HepG2 (cell line): ENCODE results near the gene FAM200B. TPM values are rescaled to one million over a fixed set of nuclear protein-coding genes. Genes with fewer than 3 reads are reported as not detected.

Source experiments
- ARNT2 ChIP-seq: sonication (generic); formaldehyde crosslinking; IDR thresholded peaks from 2 replicates; pipeline ENCODE4 v1.8.0; 2022; ENCODE audit warnings: mild to moderate bottlenecking, low read depth, missing genetic modification reagents, moderate library complexity
- ASH2L ChIP-seq: fragments of 300-600, 200-600 bp; sonication (generic); IDR thresholded peaks from 2 replicates; pipeline ENCODE4 v1.7.0; 2017; ENCODE audit warnings: low read depth, mild to moderate bottlenecking, moderate library complexity, mixed read lengths, low read length; ENCODE audit not compliant: insufficient read length
- ATRX ChIP-seq: sonication (generic); formaldehyde crosslinking; IDR thresholded peaks from 2 replicates; pipeline ENCODE4 v1.4.0; 2020; ENCODE audit warnings: missing genetic modification reagents, borderline replicate concordance
- EHMT2 ChIP-seq: fragments of 200-600 bp; sonication (generic); IDR thresholded peaks from 2 replicates; pipeline ENCODE4 v1.7.0; 2017; ENCODE audit warnings: antibody characterized with exemption, low read depth, low read length, borderline replicate concordance
- FOXC1 ChIP-seq: sonication (generic); formaldehyde crosslinking; IDR thresholded peaks from 2 replicates; pipeline ENCODE4 v1.8.0; 2022; ENCODE audit warnings: mild to moderate bottlenecking, missing genetic modification reagents, borderline replicate concordance
- GABPB1 ChIP-seq: IDR thresholded peaks from 2 replicates; pipeline ENCODE4 v1.6.1; 2016; ENCODE audit warnings: mild to moderate bottlenecking, missing genetic modification reagents, moderate library complexity, missing compliant biosample characterization
- GATA4 ChIP-seq: sonication (generic); IDR thresholded peaks from 2 replicates; pipeline ENCODE4 v1.6.1; 2016; ENCODE audit warnings: antibody characterized with exemption, low read depth, borderline replicate concordance
- HDAC1 ChIP-seq: sonication (generic); formaldehyde crosslinking; IDR thresholded peaks from 2 replicates; pipeline ENCODE4 v1.5.1; 2020; ENCODE audit warnings: mild to moderate bottlenecking, missing genetic modification reagents
- HES4 ChIP-seq: sonication (generic); formaldehyde crosslinking; IDR thresholded peaks from 2 replicates; pipeline ENCODE4 v1.9.0; 2021; ENCODE audit warnings: mild to moderate bottlenecking, missing genetic modification reagents, borderline replicate concordance
- HNF4G ChIP-seq, 2 experiments: sonication (generic) in 1 of 2; formaldehyde crosslinking in 1 of 2; IDR thresholded peaks; 2 replicates each; pipeline versions ENCODE4 v1.4.0 to v1.6.1; 2011 to 2020; ENCODE audit warnings: borderline replicate concordance in 2 of 2, low read depth in 2 of 2, mild to moderate bottlenecking in 2 of 2, low read length in 1 of 2, missing genetic modification reagents in 1 of 2, moderate library complexity in 1 of 2
- HOXA5 ChIP-seq: sonication (generic); formaldehyde crosslinking; IDR thresholded peaks from 2 replicates; pipeline ENCODE4 v1.4.0; 2020; ENCODE audit warnings: missing genetic modification reagents
- MED1 ChIP-seq: sonication (generic); formaldehyde crosslinking; IDR thresholded peaks from 2 replicates; pipeline ENCODE4 v1.4.0; 2020; ENCODE audit warnings: missing genetic modification reagents
- MED8 ChIP-seq: sonication (generic); formaldehyde crosslinking; IDR thresholded peaks from 2 replicates; pipeline ENCODE4 v1.8.1; 2023; ENCODE audit warnings: mild to moderate bottlenecking, missing genetic modification reagents; ENCODE audit not compliant: insufficient replicate concordance
- MTF1 ChIP-seq: sonication (generic); formaldehyde crosslinking; IDR thresholded peaks from 2 replicates; pipeline ENCODE4 v1.5.0; 2020; ENCODE audit warnings: missing genetic modification reagents
- PRMT3 ChIP-seq: sonication (generic); formaldehyde crosslinking; IDR thresholded peaks from 2 replicates; pipeline ENCODE4 v1.8.1; 2022; ENCODE audit warnings: low read depth, mild to moderate bottlenecking, moderate library complexity, missing genetic modification reagents, borderline replicate concordance
- SAFB2 ChIP-seq: sonication (generic); formaldehyde crosslinking; IDR thresholded peaks from 2 replicates; pipeline ENCODE4 v1.5.1; 2020; ENCODE audit warnings: missing genetic modification reagents, low read depth, mild to moderate bottlenecking, borderline replicate concordance
- SIN3A ChIP-seq: IDR thresholded peaks from 2 replicates; pipeline ENCODE4 v1.6.1; 2011; ENCODE audit warnings: low read depth, mild to moderate bottlenecking, control low read depth, low read length, borderline replicate concordance
- ZFX ChIP-seq: sonication (generic); formaldehyde crosslinking; IDR thresholded peaks from 2 replicates; pipeline ENCODE4 v1.4.0; 2020; ENCODE audit warnings: mild to moderate bottlenecking, low read depth, missing genetic modification reagents, moderate library complexity
- ZFY ChIP-seq: sonication (generic); formaldehyde crosslinking; IDR thresholded peaks from 2 replicates; pipeline ENCODE4 v1.4.0; 2020; ENCODE audit warnings: missing genetic modification reagents
- ZNF160 ChIP-seq: sonication (generic); formaldehyde crosslinking; IDR thresholded peaks from 2 replicates; pipeline ENCODE4 v1.8.0; 2022; ENCODE audit warnings: mild to moderate bottlenecking, inconsistent platforms, missing genetic modification reagents
- ZNF235 ChIP-seq: sonication (generic); formaldehyde crosslinking; IDR thresholded peaks from 2 replicates; pipeline ENCODE4 v1.8.1; 2023; ENCODE audit warnings: mild to moderate bottlenecking, missing genetic modification reagents, borderline replicate concordance
- ZNF451 ChIP-seq: sonication (generic); formaldehyde crosslinking; IDR thresholded peaks from 2 replicates; pipeline ENCODE4 v1.5.0; 2020; ENCODE audit warnings: mild to moderate bottlenecking, missing genetic modification reagents
- ZNF558 ChIP-seq: sonication (generic); formaldehyde crosslinking; IDR thresholded peaks from 2 replicates; pipeline ENCODE4 v1.9.0; 2022; ENCODE audit warnings: mild to moderate bottlenecking, missing genetic modification reagents, borderline replicate concordance
- ZNF619 ChIP-seq: sonication (generic); formaldehyde crosslinking; IDR thresholded peaks from 2 replicates; pipeline ENCODE4 v1.4.0; 2020; ENCODE audit warnings: mild to moderate bottlenecking, missing genetic modification reagents
- ZNF740 ChIP-seq: sonication (generic); formaldehyde crosslinking; IDR thresholded peaks from 2 replicates; pipeline ENCODE4 v1.4.0; 2020; ENCODE audit warnings: missing genetic modification reagents
- ZNF746 ChIP-seq: sonication (generic); formaldehyde crosslinking; IDR thresholded peaks from 2 replicates; pipeline ENCODE4 v1.8.0; 2022; ENCODE audit warnings: mild to moderate bottlenecking, missing genetic modification reagents
- ZNF768 ChIP-seq: sonication (generic); formaldehyde crosslinking; IDR thresholded peaks from 2 replicates; pipeline ENCODE4 v1.4.0; 2020; ENCODE audit warnings: missing genetic modification reagents
- polyA plus RNA-seq, 8 experiments: library from polyadenylated mRNA; depleted of rRNA in 3 of 8; stranded (reverse) in 7 of 8; unstranded in 1 of 8; fragments of >200 nt; fragmentation: Illumina TruSeq in 4 of 8; extraction: Trizol in 4 of 8; gene quantifications; 2 replicates each; pipeline versions ENCODE4 v1.2.1 to v1.2.3, GENCODE V29; 2011 to 2016; ENCODE audit warnings: low read depth in 4 of 8, missing spikeins in 1 of 8, mixed read lengths in 1 of 8; ENCODE audit not compliant: insufficient read depth in 1 of 8
- total RNA-seq, 5 experiments: library from RNA; depleted of rRNA; stranded (reverse); fragments of >200 nt; fragmentation: Illumina TruSeq; extraction: Trizol; gene quantifications; 2 replicates each; pipeline ENCODE4 v1.2.3, GENCODE V29; 2016; ENCODE audit warnings: low read depth in 1 of 5
- TF ChIP-seq, protein P1 (sequence below): sonication (generic); formaldehyde crosslinking; IDR thresholded peaks from 2 replicates; pipeline ENCODE4 v1.9.0; 2022; ENCODE audit warnings: low read depth, missing genetic modification reagents

Gene FAM200B
- total and polyA plus RNA-seq, 2 of the 13 experiments (the other 11 are each of a cell fraction or from before 2014, with no cell fraction given), result 25.6 to 41.8 TPM

DNA sequence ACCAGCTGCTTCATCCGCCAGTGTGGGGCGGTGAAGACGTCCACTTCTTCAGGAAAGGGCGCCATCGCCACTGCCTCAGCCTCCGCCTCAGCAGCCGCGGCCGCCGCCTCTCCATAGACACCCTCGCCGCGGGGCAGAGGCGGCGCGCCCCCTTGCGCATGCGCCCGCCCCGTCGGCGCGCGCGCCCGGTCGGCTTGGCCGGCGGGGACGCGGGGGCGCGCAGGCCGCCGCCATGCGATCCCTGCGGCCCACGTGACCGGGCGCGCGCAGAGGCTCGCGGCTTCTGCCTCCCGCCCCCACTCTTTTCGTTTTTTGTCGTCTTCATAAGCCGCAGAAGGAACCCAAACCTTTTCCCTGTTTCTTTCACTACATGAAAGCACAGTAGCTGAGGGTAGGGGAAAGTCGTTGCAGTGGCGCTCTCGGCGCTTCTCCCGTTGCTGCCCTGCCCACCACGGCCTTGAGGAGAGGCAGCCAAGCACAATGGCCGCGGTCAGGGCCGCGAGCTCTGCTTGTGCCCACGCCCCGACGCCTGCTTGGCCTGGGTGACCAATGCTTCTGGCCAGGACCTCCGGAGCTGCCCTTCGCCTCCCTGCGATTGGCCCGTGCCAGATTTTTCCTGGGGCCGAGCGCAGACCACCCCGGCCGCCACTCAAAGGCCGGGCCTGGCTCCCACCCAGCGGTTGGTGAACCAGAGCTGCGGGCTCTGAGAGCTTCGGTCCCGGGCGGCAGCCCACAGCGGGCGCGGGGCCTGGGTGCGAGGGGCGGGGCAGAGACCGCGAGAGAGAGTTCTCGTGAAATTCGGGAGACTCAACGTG lies 26.2 kb upstream of the FAM200B start, which contains the start of gene FBXL5 (continued):
- TF ChIP-seq ZFY (CRISPR knock-in tag) (peak; percentile 96), MTF1 (no peak), EHMT2 (no peak), ZNF235 (CRISPR knock-in tag) (peak; percentile 85), ZNF740 (CRISPR knock-in tag) (no peak), ZNF768 (CRISPR knock-in tag) (no peak), SAFB2 (no peak; the same call in 1 of the 2 replicates), SIN3A (peak; percentile 20; the same call in 1 of the 2 replicates), HNF4G (IDR thresholded peaks at IDR 0.05; ENCODE audit: borderline replicate concordance, low read depth, low read length) (0 out of 2 replicates have a peak, but pooled peaks have one; percentile 2), HNF4G (CRISPR knock-in tag; IDR thresholded peaks at IDR 0.05; ENCODE audit: borderline replicate concordance, low read depth) (no peak), HDAC1 (CRISPR knock-in tag) (peak; percentile 15; the same call in 1 of the 2 replicates), HOXA5 (CRISPR knock-in tag) (peak; percentile 87), GABPB1 (peak; percentile 42; the same call in 1 of the 2 replicates), ZNF558 (CRISPR knock-in tag) (peak; percentile 28; the same call in 1 of the 2 replicates), ZNF160 (CRISPR knock-in tag) (peak; percentile 79; the same call in 1 of the 2 replicates), ZNF451 (peak; percentile 85), ZNF619 (CRISPR knock-in tag) (peak; percentile 24; the same call in 1 of the 2 replicates), GATA4 (no peak), PRMT3 (no peak), ATRX (CRISPR knock-in tag) (no peak), ARNT2 (CRISPR knock-in tag) (peak; percentile 12; the same call in 1 of the 2 replicates), FOXC1 (CRISPR knock-in tag) (peak; percentile 83), MED1 (CRISPR knock-in tag) (peak; percentile 66; the same call in 1 of the 2 replicates), HES4 (CRISPR knock-in tag) (peak; percentile 74), ZNF746 (CRISPR knock-in tag) (0 out of 2 replicates have a peak, but pooled peaks have one; percentile 53), ASH2L (no peak), ZFX (CRISPR knock-in tag) (peak; percentile 91), MED8 (CRISPR knock-in tag) (peak; percentile 79)
- TF ChIP-seq, protein P1, sequence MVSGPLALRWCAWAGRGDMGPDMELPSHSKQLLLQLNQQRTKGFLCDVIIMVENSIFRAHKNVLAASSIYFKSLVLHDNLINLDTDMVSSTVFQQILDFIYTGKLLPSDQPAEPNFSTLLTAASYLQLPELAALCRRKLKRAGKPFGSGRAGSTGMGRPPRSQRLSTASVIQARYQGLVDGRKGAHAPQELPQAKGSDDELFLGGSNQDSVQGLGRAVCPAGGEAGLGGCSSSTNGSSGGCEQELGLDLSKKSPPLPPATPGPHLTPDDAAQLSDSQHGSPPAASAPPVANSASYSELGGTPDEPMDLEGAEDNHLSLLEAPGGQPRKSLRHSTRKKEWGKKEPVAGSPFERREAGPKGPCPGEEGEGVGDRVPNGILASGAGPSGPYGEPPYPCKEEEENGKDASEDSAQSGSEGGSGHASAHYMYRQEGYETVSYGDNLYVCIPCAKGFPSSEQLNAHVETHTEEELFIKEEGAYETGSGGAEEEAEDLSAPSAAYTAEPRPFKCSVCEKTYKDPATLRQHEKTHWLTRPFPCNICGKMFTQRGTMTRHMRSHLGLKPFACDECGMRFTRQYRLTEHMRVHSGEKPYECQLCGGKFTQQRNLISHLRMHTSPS (CRISPR knock-in tag), result 0 out of 2 replicates have a peak, but pooled peaks have one; percentile 47
